HepG2 (cell line): Measurements from ENCODE around the gene TUBGCP5. TPM values are rescaled to one million over a fixed set of nuclear protein-coding genes. Genes with fewer than 3 reads are reported as not detected.

Source experiments
- ATAC-seq: fragments of 200-7000 bp; cut with Tn5 transposase; 3 replicates; pipeline ENCODE4 v1.9.1; 2020; ENCODE audit warnings: mild to moderate bottlenecking, moderate library complexity
- BruUV-seq: library from RNA; stranded (reverse); fragments of 400-500 nt; replicated peaks from 2 replicates; lab custom pipeline; 2021; lab: Mats Ljungman, UMichigan
- CTCF ChIA-PET: fragments of 300-600 bp; formaldehyde crosslinking; extraction: SDS; loops from one replicate; lab custom pipeline; 2021; ENCODE audit warnings: low total read pairs, inconsistent platforms, low intra/inter-chr PET ratio; lab: Yijun Ruan, JAX
- POLR2A ChIA-PET: fragments of 350-600 bp; sonication (Branson Sonifier 250); formaldehyde crosslinking; loops from one replicate; lab custom pipeline; 2020; ENCODE audit warnings: antibody characterized with exemption, inconsistent platforms; lab: Yijun Ruan, JAX
- DNase-seq: peaks from one replicate; pipeline ENCODE4 v3.0.0-alpha.2; 2015; ENCODE audit warnings: low spot score
- FAIRE-seq: peaks from 3 replicates; lab custom pipeline; 2011; peaks lifted over from hg19 to GRCh38; lab: Jason Lieb, UNC
- H2AFZ ChIP-seq: one replicate; pipeline ENCODE4 v1.6.1; 2011; ENCODE audit warnings: low read length, inconsistent platforms
- H3K27ac ChIP-seq: fragments of 300-600 bp; 3 replicates; pipeline ENCODE4 v1.8.0; 2011; ENCODE audit warnings: mixed run types, mild to moderate bottlenecking, mixed read lengths, low read length, inconsistent platforms; ENCODE audit not compliant: insufficient read depth; ENCODE audit errors: extremely low read length
- H3K27me3 ChIP-seq, 2 experiments: fragments of 200-600 bp in 1 of 2; 2 replicates in 1 of 2; 3 replicates in 1 of 2; pipeline versions ENCODE4 v1.6.0 to v1.8.0; 2011; ENCODE audit warnings: low read length in 2 of 2, mild to moderate bottlenecking in 2 of 2, moderate library complexity in 2 of 2, inconsistent platforms in 1 of 2; ENCODE audit not compliant: insufficient read depth in 2 of 2, control insufficient read depth in 1 of 2
- H3K36me3 ChIP-seq, 2 experiments: fragments of 200-600 bp in 1 of 2; replicated peaks in 1 of 2; 2 replicates in 1 of 2; 3 replicates in 1 of 2; pipeline versions ENCODE4 v1.5.1 to v1.8.0; 2011; ENCODE audit warnings: low read length in 2 of 2, inconsistent platforms in 1 of 2; ENCODE audit not compliant: insufficient read depth in 2 of 2, control insufficient read depth in 1 of 2
- H3K4me1 ChIP-seq: 2 replicates; pipeline ENCODE4 v1.5.1; 2012; ENCODE audit warnings: low read length, inconsistent platforms; ENCODE audit not compliant: insufficient read depth
- H3K4me2 ChIP-seq: 2 replicates; pipeline ENCODE4 v1.6.0; 2011; ENCODE audit warnings: low read depth, low read length, inconsistent platforms
- H3K4me3 ChIP-seq, 3 experiments: fragments of 200-600 bp in 1 of 3; sonication (generic), shearing (Covaris generic) in 1 of 3; replicated peaks in 1 of 3; 2 replicates each; pipeline ENCODE4 v1.5.1; 2011 to 2016; ENCODE audit warnings: low read length in 3 of 3, inconsistent platforms in 2 of 3, low read depth in 2 of 3, mild to moderate bottlenecking in 2 of 3, control low read depth in 1 of 3, mixed read lengths in 1 of 3; ENCODE audit not compliant: insufficient read depth in 1 of 3
- H3K79me2 ChIP-seq: one replicate; pipeline ENCODE4 v1.6.1; 2011; ENCODE audit warnings: low read length, inconsistent platforms; ENCODE audit not compliant: insufficient read depth
- H3K9ac ChIP-seq: 2 replicates; pipeline ENCODE4 v1.6.0; 2011; ENCODE audit warnings: mild to moderate bottlenecking, low read depth, low read length, inconsistent platforms; ENCODE audit not compliant: insufficient read depth
- H3K9me3 ChIP-seq: 2 replicates; pipeline ENCODE4 v1.5.1; 2012; ENCODE audit warnings: mild to moderate bottlenecking, low read length
- H4K20me1 ChIP-seq: 2 replicates; pipeline ENCODE4 v1.6.0; 2011; ENCODE audit warnings: inconsistent platforms, mild to moderate bottlenecking, low read length, moderate library complexity; ENCODE audit not compliant: insufficient read depth
- ERF ChIP-seq: IDR thresholded peaks from 2 replicates; pipeline ENCODE4 v1.6.1; 2018; ENCODE audit warnings: missing biosample characterization, missing genetic modification reagents
- ETV5 ChIP-seq: IDR thresholded peaks from 2 replicates; pipeline ENCODE4 v1.6.1; 2018; ENCODE audit warnings: missing biosample characterization, missing genetic modification reagents, inconsistent platforms, borderline replicate concordance
- GLI4 ChIP-seq: sonication (generic); formaldehyde crosslinking; IDR thresholded peaks from 2 replicates; pipeline ENCODE4 v1.5.1; 2020; ENCODE audit warnings: missing genetic modification reagents, mild to moderate bottlenecking, moderate library complexity, borderline replicate concordance
- ISL2 ChIP-seq: sonication (generic); formaldehyde crosslinking; IDR thresholded peaks from 2 replicates; pipeline ENCODE4 v1.5.0; 2020; ENCODE audit warnings: missing genetic modification reagents
- KDM5B ChIP-seq: sonication (generic); formaldehyde crosslinking; IDR thresholded peaks from 2 replicates; pipeline ENCODE4 v1.4.0; 2020; ENCODE audit warnings: missing genetic modification reagents, mild to moderate bottlenecking, borderline replicate concordance
- MEF2D ChIP-seq: sonication (generic); formaldehyde crosslinking; IDR thresholded peaks from 2 replicates; pipeline ENCODE4 v1.5.1; 2020; ENCODE audit warnings: mild to moderate bottlenecking, missing genetic modification reagents
- NFE2L2 ChIP-seq: fragments of 150-350 bp; IDR thresholded peaks from 2 replicates; pipeline ENCODE4 v1.6.1; 2014; ENCODE audit warnings: low read length
- NFKB2 ChIP-seq: sonication (generic); formaldehyde crosslinking; IDR thresholded peaks from 2 replicates; pipeline ENCODE4 v1.4.0; 2020; ENCODE audit warnings: missing genetic modification reagents, borderline replicate concordance
- ZBTB8A ChIP-seq: sonication (generic); formaldehyde crosslinking; IDR thresholded peaks from 2 replicates; pipeline ENCODE4 v1.4.0; 2020; ENCODE audit warnings: mild to moderate bottlenecking, low read depth, missing genetic modification reagents, borderline replicate concordance
- ZKSCAN8 ChIP-seq: IDR thresholded peaks from 2 replicates; pipeline ENCODE4 v1.6.1; 2016; ENCODE audit warnings: borderline replicate concordance, missing genetic modification reagents, missing compliant biosample characterization
- ZNF10 ChIP-seq: sonication (generic); formaldehyde crosslinking; IDR thresholded peaks from 2 replicates; pipeline ENCODE4 v1.4.0; 2020; ENCODE audit warnings: mild to moderate bottlenecking, low read depth, missing genetic modification reagents, borderline replicate concordance
- ZNF354B ChIP-seq: sonication (generic); formaldehyde crosslinking; IDR thresholded peaks from 2 replicates; pipeline ENCODE4 v1.8.0; 2022; ENCODE audit warnings: mild to moderate bottlenecking, missing genetic modification reagents
- ZNF549 ChIP-seq: sonication (generic); formaldehyde crosslinking; IDR thresholded peaks from 2 replicates; pipeline ENCODE4 v1.5.0; 2020; ENCODE audit warnings: missing genetic modification reagents
- ZNF761 ChIP-seq: sonication (generic); formaldehyde crosslinking; conservative IDR thresholded peaks from 2 replicates; pipeline ENCODE4 v1.4.0; 2020; ENCODE audit warnings: mild to moderate bottlenecking, missing genetic modification reagents
- ZNF773 ChIP-seq: sonication (generic); formaldehyde crosslinking; IDR thresholded peaks from 2 replicates; pipeline ENCODE4 v1.4.0; 2020; ENCODE audit warnings: missing genetic modification reagents, borderline replicate concordance
- WGBS: methylation state at CpG from one replicate; pipeline ENCODE4 v1.1.6; 2017; ENCODE audit warnings: low lambda C conversion rate; 5-methylcytosine and 5-hydroxymethylcytosine counted together
- in situ Hi-C: cut with HindIII; loops from 2 replicates; pipeline ENCODE4 v1.10.0; 2017; ENCODE audit warnings: low pct_unique_long_range_greater_than_20kb; ENCODE audit not compliant: extremely low pct_ligation_motif_present
- intact Hi-C: fragments of 100-400 bp; cut with micrococcal nuclease; formaldehyde crosslinking; loops from one replicate; pipeline ENCODE4 v1.10.0; 2022; ENCODE audit not compliant: unreplicated experiment
- polyA plus RNA-seq, 8 experiments: library from polyadenylated mRNA; depleted of rRNA in 3 of 8; stranded (reverse) in 7 of 8; unstranded in 1 of 8; fragments of >200 nt; fragmentation: Illumina TruSeq in 4 of 8; extraction: Trizol in 4 of 8; gene quantifications; 2 replicates each; pipeline versions ENCODE4 v1.2.1 to v1.2.3, GENCODE V29; 2011 to 2016; ENCODE audit warnings: low read depth in 4 of 8, missing spikeins in 1 of 8, mixed read lengths in 1 of 8; ENCODE audit not compliant: insufficient read depth in 1 of 8
- total RNA-seq, 5 experiments: library from RNA; depleted of rRNA; stranded (reverse); fragments of >200 nt; fragmentation: Illumina TruSeq; extraction: Trizol; gene quantifications; 2 replicates each; pipeline ENCODE4 v1.2.3, GENCODE V29; 2016; ENCODE audit warnings: low read depth in 1 of 5
- TF ChIP-seq, protein P1 (sequence below): sonication (generic); formaldehyde crosslinking; IDR thresholded peaks from 2 replicates; pipeline ENCODE4 v1.8.0; 2022; ENCODE audit warnings: missing genetic modification reagents, mild to moderate bottlenecking, inconsistent platforms, borderline replicate concordance
- TF ChIP-seq, protein P2 (sequence below): sonication (generic); formaldehyde crosslinking; IDR thresholded peaks from 2 replicates; pipeline ENCODE4 v1.8.0; 2022; ENCODE audit warnings: mild to moderate bottlenecking, missing genetic modification reagents
- TF ChIP-seq, protein P3 (sequence below): sonication (generic); formaldehyde crosslinking; IDR thresholded peaks from 2 replicates; pipeline ENCODE4 v1.4.0; 2020; ENCODE audit warnings: mild to moderate bottlenecking, missing genetic modification reagents

Gene TUBGCP5
- total and polyA plus RNA-seq, 2 of the 13 experiments (the other 11 are each of a cell fraction or from before 2014, with no cell fraction given), result 7.2 to 25.0 TPM

DNA sequence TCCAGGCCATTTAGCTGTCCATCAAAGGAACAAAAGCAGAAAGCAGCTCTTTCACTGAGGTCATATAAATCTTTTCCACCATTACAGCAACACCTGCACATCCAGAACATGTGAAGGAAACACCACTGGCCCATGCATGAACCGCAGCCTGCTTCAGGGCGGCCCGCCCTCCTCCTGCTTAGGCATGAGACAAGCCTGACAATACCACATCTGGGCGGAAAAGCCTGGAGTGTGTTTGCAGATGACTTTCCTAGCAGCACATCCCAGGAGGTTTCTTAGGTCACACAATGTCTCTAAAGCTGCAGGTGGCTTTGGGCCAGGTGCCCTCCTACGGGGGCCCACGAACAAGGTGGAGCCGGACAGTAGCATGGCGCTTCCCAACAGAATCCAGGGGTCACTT is 78.8 kb downstream of the TUBGCP5 start:
- ATAC-seq, result no peak

More for the DNA sequence above, 78.8 kb downstream of the TUBGCP5 start:
- no peaks in the 10 kb centered on the region; a peak in 1 of 5 replicates for H3K36me3 ChIP-seq
- intact Hi-C loops (no loop called here), in situ Hi-C loops (no loop called here)
- H3K27ac ChIP-seq, result no peak overlapping the region
- 92% methylated on average over 8 of the region's 8 CpGs for WGBS
- no peaks in the 10 kb centered on the region for H3K27me3 ChIP-seq
- H3K4me3 ChIP-seq, result no peak overlapping the region
- FAIRE-seq, result no peak
- no peak for DNase-seq
- peaks cover 62% of the 10 kb centered on the region for H3K79me2 ChIP-seq
- H3K4me1 ChIP-seq, result peaks cover 5% of the 10 kb centered on the region
- no TSS peak for BruUV-seq
- peaks cover 24% of the 10 kb centered on the region; the same call in 1 of the 2 replicates for H4K20me1 ChIP-seq
- TF ChIP-seq KDM5B (CRISPR knock-in tag) (no peak), MEF2D (CRISPR knock-in tag) (no peak), ETV5 (no peak), ZNF773 (CRISPR knock-in tag) (no peak), ISL2 (no peak), NFKB2 (CRISPR knock-in tag) (no peak), ZKSCAN8 (CRISPR knock-in tag) (no peak), ZNF549 (no peak), ERF (CRISPR knock-in tag) (no peak), ZNF10 (CRISPR knock-in tag) (no peak), GLI4 (CRISPR knock-in tag) (no peak), ZBTB8A (CRISPR knock-in tag) (no peak), ZNF761 (CRISPR knock-in tag) (no peak), ZNF354B (CRISPR knock-in tag) (no peak), NFE2L2 (no peak)
- TF ChIP-seq, protein P1, sequence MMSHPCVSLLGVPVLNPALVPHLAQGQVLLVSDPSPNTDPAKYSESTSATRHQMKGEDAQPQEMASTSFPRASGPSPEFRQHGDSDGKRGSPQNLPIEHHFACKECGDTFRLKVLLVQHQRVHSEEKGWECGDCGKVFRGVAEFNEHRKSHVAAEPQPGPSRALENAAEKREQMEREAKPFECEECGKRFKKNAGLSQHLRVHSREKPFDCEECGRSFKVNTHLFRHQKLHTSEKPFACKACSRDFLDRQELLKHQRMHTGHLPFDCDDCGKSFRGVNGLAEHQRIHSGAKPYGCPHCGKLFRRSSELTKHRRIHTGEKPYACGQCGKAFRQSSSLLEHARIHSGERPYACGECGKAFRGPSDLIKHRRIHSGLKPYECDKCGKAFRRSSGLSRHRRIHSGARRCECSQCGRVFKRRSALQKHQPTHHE (CRISPR knock-in tag), result no peak
- TF ChIP-seq, protein P2, sequence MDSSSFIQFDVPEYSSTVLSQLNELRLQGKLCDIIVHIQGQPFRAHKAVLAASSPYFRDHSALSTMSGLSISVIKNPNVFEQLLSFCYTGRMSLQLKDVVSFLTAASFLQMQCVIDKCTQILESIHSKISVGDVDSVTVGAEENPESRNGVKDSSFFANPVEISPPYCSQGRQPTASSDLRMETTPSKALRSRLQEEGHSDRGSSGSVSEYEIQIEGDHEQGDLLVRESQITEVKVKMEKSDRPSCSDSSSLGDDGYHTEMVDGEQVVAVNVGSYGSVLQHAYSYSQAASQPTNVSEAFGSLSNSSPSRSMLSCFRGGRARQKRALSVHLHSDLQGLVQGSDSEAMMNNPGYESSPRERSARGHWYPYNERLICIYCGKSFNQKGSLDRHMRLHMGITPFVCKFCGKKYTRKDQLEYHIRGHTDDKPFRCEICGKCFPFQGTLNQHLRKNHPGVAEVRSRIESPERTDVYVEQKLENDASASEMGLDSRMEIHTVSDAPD (CRISPR knock-in tag), result no peak
- TF ChIP-seq, protein P3, sequence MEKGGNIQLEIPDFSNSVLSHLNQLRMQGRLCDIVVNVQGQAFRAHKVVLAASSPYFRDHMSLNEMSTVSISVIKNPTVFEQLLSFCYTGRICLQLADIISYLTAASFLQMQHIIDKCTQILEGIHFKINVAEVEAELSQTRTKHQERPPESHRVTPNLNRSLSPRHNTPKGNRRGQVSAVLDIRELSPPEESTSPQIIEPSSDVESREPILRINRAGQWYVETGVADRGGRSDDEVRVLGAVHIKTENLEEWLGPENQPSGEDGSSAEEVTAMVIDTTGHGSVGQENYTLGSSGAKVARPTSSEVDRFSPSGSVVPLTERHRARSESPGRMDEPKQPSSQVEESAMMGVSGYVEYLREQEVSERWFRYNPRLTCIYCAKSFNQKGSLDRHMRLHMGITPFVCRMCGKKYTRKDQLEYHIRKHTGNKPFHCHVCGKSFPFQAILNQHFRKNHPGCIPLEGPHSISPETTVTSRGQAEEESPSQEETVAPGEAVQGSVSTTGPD (CRISPR knock-in tag), result no peak
- TF ChIP-seq, all 625 proteins: peak for 0
- no peak overlapping the region for H3K9ac ChIP-seq
- CTCF ChIA-PET, result no interaction called here
- no peak overlapping the region for H3K4me2 ChIP-seq
- no peak overlapping the region for H2AFZ ChIP-seq
- POLR2A ChIA-PET, result no interaction called here
- no peaks in the 10 kb centered on the region for H3K9me3 ChIP-seq
